ENCODE results near the gene NOL9. TPM values are rescaled to one million over a fixed set of nuclear protein-coding genes. Genes with fewer than 3 reads are reported as not detected.

The NOL9 gene

GRCh38 chr1:6473974-6474814 lies 80.1 kb downstream of the NOL9 start:
- H3K9ac ChIP-seq (ENCODE audit: low read length), result no peak overlapping the region
- H3K79me1 ChIP-seq (ENCODE audit: low read length), result no peaks in the 10 kb centered on the region
- H3K79me2 ChIP-seq (ENCODE audit: control insufficient read depth, insufficient read depth, low read length), result no peaks in the 10 kb centered on the region
- H4K8ac ChIP-seq (ENCODE audit: low read depth, low read length), result no peak overlapping the region
- no peak overlapping the region for H3K4me2 ChIP-seq (ENCODE audit: low read length)
- no CpG with 5 or more reads among the region's 33 CpGs for WGBS (ENCODE audit: extremely low coverage, insufficient coverage, low lambda C conversion rate)
- H3K4me1 ChIP-seq (ENCODE audit: control insufficient read depth, low read depth, low read length), result no peaks in the 10 kb centered on the region
- no peak overlapping the region for H2BK5ac ChIP-seq (ENCODE audit: low read length)
- no peak overlapping the region for H2AK5ac ChIP-seq (ENCODE audit: low read length)
- H3K27me3 ChIP-seq (ENCODE audit: insufficient read depth, low read length, poor library complexity), result no peaks in the 10 kb centered on the region
- H3K23ac ChIP-seq (ENCODE audit: low read length), result no peak overlapping the region
- H2BK120ac ChIP-seq (ENCODE audit: low read depth, low read length), result no peak overlapping the region
- H3K27ac ChIP-seq (ENCODE audit: low read depth, low read length), result no peak overlapping the region
- H3K36me3 ChIP-seq (ENCODE audit: control insufficient read depth, insufficient read depth, low read length), result peaks cover 4% of the 10 kb centered on the region
- H2BK15ac ChIP-seq (replicated peaks; ENCODE audit: low read depth), result no peak overlapping the region
- no peak overlapping the region for H3K4me3 ChIP-seq (ENCODE audit: low read length)
- H3K18ac ChIP-seq (ENCODE audit: low read length), result no peak overlapping the region
- no peak for DNase-seq
- no peak overlapping the region for H3K4ac ChIP-seq (ENCODE audit: low read depth, low read length)
- no peak overlapping the region for H4K5ac ChIP-seq (ENCODE audit: low read length)
- H3K56ac ChIP-seq (ENCODE audit: low read length), result no peak overlapping the region

GRCh38 chr1:6473156-6473555 lies 81.2 kb downstream of the NOL9 start:
- H3K4me3 ChIP-seq (ENCODE audit: low read length), result no peak overlapping the region
- H3K18ac ChIP-seq (ENCODE audit: low read length), result no peak overlapping the region
- H3K4me1 ChIP-seq (ENCODE audit: control insufficient read depth, low read depth, low read length), result no peaks in the 10 kb centered on the region
- WGBS (ENCODE audit: extremely low coverage, insufficient coverage, low lambda C conversion rate), result no CpG with 5 or more reads among the region's 18 CpGs
- no peaks in the 10 kb centered on the region for H3K27me3 ChIP-seq (ENCODE audit: insufficient read depth, low read length, poor library complexity)
- H3K36me3 ChIP-seq (ENCODE audit: control insufficient read depth, insufficient read depth, low read length), result peaks cover 4% of the 10 kb centered on the region
- no peak overlapping the region for H3K4me2 ChIP-seq (ENCODE audit: low read length)
- DNase-seq, result no peak
- no peaks in the 10 kb centered on the region for H3K79me2 ChIP-seq (ENCODE audit: control insufficient read depth, insufficient read depth, low read length)
- H3K9ac ChIP-seq (ENCODE audit: low read length), result no peak overlapping the region
- H2BK5ac ChIP-seq (ENCODE audit: low read length), result no peak overlapping the region
- H2BK15ac ChIP-seq (replicated peaks; ENCODE audit: low read depth), result no peak overlapping the region
- no peak overlapping the region for H4K8ac ChIP-seq (ENCODE audit: low read depth, low read length)
- H2AK5ac ChIP-seq (ENCODE audit: low read length), result no peak overlapping the region
- no peak overlapping the region for H3K27ac ChIP-seq (ENCODE audit: low read depth, low read length)
- H4K5ac ChIP-seq (ENCODE audit: low read length), result no peak overlapping the region
- H3K23ac ChIP-seq (ENCODE audit: low read length), result no peak overlapping the region
- no peak overlapping the region for H2BK120ac ChIP-seq (ENCODE audit: low read depth, low read length)
- H3K79me1 ChIP-seq (ENCODE audit: low read length), result no peaks in the 10 kb centered on the region
- H3K4ac ChIP-seq (ENCODE audit: low read depth, low read length), result no peak overlapping the region
- no peak overlapping the region for H3K56ac ChIP-seq (ENCODE audit: low read length)

GRCh38 chr1:6472391-6472790 lies 81.9 kb downstream of the NOL9 start:
- Histone ChIP-seq H3K79me2 (ENCODE audit: control insufficient read depth, insufficient read depth, low read length) (no peaks in the 10 kb centered on the region), H3K36me3 (ENCODE audit: control insufficient read depth, insufficient read depth, low read length) (peaks cover 4% of the 10 kb centered on the region), H3K4me2 (ENCODE audit: low read length) (no peak overlapping the region), H2AK5ac (ENCODE audit: low read length) (no peak overlapping the region), H2BK15ac (replicated peaks; ENCODE audit: low read depth) (no peak overlapping the region), H3K56ac (ENCODE audit: low read length) (no peak overlapping the region), H2BK120ac (ENCODE audit: low read depth, low read length) (no peak overlapping the region), H2BK5ac (ENCODE audit: low read length) (no peak overlapping the region), H3K4me3 (ENCODE audit: low read length) (no peak overlapping the region), H3K23ac (ENCODE audit: low read length) (no peak overlapping the region), H3K4me1 (ENCODE audit: control insufficient read depth, low read depth, low read length) (no peaks in the 10 kb centered on the region), H3K27me3 (ENCODE audit: insufficient read depth, low read length, poor library complexity) (no peaks in the 10 kb centered on the region), H3K9ac (ENCODE audit: low read length) (no peak overlapping the region), H3K27ac (ENCODE audit: low read depth, low read length) (no peak overlapping the region), H3K79me1 (ENCODE audit: low read length) (no peaks in the 10 kb centered on the region), H4K8ac (ENCODE audit: low read depth, low read length) (no peak overlapping the region), H3K18ac (ENCODE audit: low read length) (no peak overlapping the region), H4K5ac (ENCODE audit: low read length) (no peak overlapping the region), H3K4ac (ENCODE audit: low read depth, low read length) (no peak overlapping the region)
- no CpG with 5 or more reads among the region's 10 CpGs for WGBS (ENCODE audit: extremely low coverage, insufficient coverage, low lambda C conversion rate)
- DNase-seq, result no peak

GRCh38 chr1:6471970-6472368 lies 82.3 kb downstream of the NOL9 start:
- Histone ChIP-seq H3K79me2 (ENCODE audit: control insufficient read depth, insufficient read depth, low read length) (no peaks in the 10 kb centered on the region), H3K18ac (ENCODE audit: low read length) (no peak overlapping the region), H3K4me2 (ENCODE audit: low read length) (no peak overlapping the region), H3K4me3 (ENCODE audit: low read length) (no peak overlapping the region), H3K9ac (ENCODE audit: low read length) (no peak overlapping the region), H3K4ac (ENCODE audit: low read depth, low read length) (no peak overlapping the region), H3K27ac (ENCODE audit: low read depth, low read length) (no peak overlapping the region), H4K5ac (ENCODE audit: low read length) (no peak overlapping the region), H3K4me1 (ENCODE audit: control insufficient read depth, low read depth, low read length) (no peaks in the 10 kb centered on the region), H2BK120ac (ENCODE audit: low read depth, low read length) (no peak overlapping the region), H2BK5ac (ENCODE audit: low read length) (no peak overlapping the region), H3K79me1 (ENCODE audit: low read length) (no peaks in the 10 kb centered on the region), H3K56ac (ENCODE audit: low read length) (no peak overlapping the region), H3K27me3 (ENCODE audit: insufficient read depth, low read length, poor library complexity) (no peaks in the 10 kb centered on the region), H4K8ac (ENCODE audit: low read depth, low read length) (no peak overlapping the region), H2AK5ac (ENCODE audit: low read length) (no peak overlapping the region), H3K36me3 (ENCODE audit: control insufficient read depth, insufficient read depth, low read length) (peaks cover 4% of the 10 kb centered on the region), H2BK15ac (replicated peaks; ENCODE audit: low read depth) (no peak overlapping the region), H3K23ac (ENCODE audit: low read length) (no peak overlapping the region)
- no CpG with 5 or more reads among the region's 7 CpGs for WGBS (ENCODE audit: extremely low coverage, insufficient coverage, low lambda C conversion rate)
- no peak for DNase-seq

Small RNAs within 50 kb of the gene (small RNA-seq; reads per million reads assigned to genes)
- gene RNU6-731P (ENCODE audit: insufficient read depth), result not detected

All from mesendoderm (in vitro differentiated cells).